Chondrocyte (in vitro differentiated cells): Measurements from ENCODE around the gene NUAK1. TPM values are rescaled to one million over a fixed set of nuclear protein-coding genes. Genes with fewer than 3 reads are reported as not detected.

Experiments
- DNase-seq: peaks from one replicate; pipeline ENCODE4 v3.0.0; 2021; ENCODE audit warnings: mixed read lengths, low spot score
- H3K27ac Mint-ChIP-seq: one replicate; pipeline ENCODE4 v1.8.0; 2021; ENCODE audit warnings: mild to moderate bottlenecking, moderate library complexity, mixed read lengths; ENCODE audit not compliant: unreplicated experiment
- H3K27me3 Mint-ChIP-seq: 2 replicates; pipeline ENCODE4 v1.8.0; 2021; ENCODE audit warnings: low read depth, mixed read lengths
- H3K36me3 Mint-ChIP-seq: 2 replicates; pipeline ENCODE4 v1.8.0; 2021; ENCODE audit warnings: low read depth, mixed read lengths
- H3K4me1 Mint-ChIP-seq: 2 replicates; pipeline ENCODE4 v1.8.0; 2021; ENCODE audit warnings: low read depth, mild to moderate bottlenecking, mixed read lengths
- H3K4me3 Mint-ChIP-seq: one replicate; pipeline ENCODE4 v1.8.0; 2021; ENCODE audit warnings: mild to moderate bottlenecking, moderate library complexity, mixed read lengths; ENCODE audit not compliant: unreplicated experiment
- H3K9me3 Mint-ChIP-seq: 2 replicates; pipeline ENCODE4 v1.8.0; 2021; ENCODE audit warnings: low read depth, mixed read lengths
- CTCF ChIP-seq: fragments of 200-600 bp; sonication (generic); IDR thresholded peaks from 2 replicates; pipeline ENCODE4 v1.5.0; 2021; ENCODE audit warnings: antibody characterized with exemption, mild to moderate bottlenecking, moderate library complexity
- total RNA-seq: library from RNA; stranded (reverse); gene quantifications from 3 replicates; pipeline ENCODE4 v1.2.1, GENCODE V29; 2021

NUAK1 gene
- total RNA-seq, 1 donor from 2014 or later = 78.1 TPM

DNA sequence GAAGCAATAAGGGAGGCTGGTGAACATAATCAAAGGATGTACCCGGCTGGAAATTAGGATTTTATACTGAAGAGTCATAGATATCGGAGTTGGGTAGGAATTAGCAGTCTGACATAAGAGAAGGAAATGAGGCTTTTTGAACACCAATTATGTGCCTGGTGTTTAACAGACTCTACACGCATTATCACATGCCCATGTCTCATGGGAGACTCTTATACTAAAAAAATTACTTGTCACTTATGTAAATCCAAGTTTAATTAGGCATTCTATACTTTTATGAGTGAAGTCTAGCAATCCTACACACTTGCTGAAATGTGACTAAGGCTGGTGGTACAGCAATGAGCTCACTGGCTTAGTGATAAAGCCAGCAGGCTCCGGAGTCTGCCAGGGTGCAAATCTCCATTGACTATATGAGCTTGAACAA is 93.5 kb downstream of the NUAK1 start:
- H3K4me1 Mint-ChIP-seq = peaks cover 13% of the 10 kb centered on the region
- no peaks in the 10 kb centered on the region for H3K27me3 Mint-ChIP-seq
- H3K9me3 Mint-ChIP-seq = no peaks in the 10 kb centered on the region
- peak overlapping the region; percentile 52 for H3K27ac Mint-ChIP-seq
- peaks cover 18% of the 10 kb centered on the region for H3K36me3 Mint-ChIP-seq
- no peak for DNase-seq
- no peak overlapping the region for H3K4me3 Mint-ChIP-seq
- no peak for TF ChIP-seq CTCF

DNA sequence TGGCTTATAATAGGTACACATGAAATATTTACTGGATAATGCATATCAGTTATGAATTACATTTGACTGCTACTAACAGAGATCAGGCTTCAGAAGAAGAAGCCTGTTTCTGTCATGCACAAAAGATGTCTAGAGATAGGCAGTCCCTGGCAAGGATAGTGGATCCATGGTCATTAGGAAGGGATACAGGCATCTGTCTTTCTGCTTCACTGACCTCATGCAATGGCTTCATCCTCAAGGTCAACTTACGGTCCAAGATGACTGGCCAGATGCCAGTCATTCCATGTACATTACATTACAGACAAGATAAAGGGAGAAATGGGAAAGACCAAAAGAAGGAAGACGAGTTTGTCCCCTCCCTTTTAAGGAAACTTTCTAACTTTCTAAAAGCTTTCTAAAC is 94.0 kb downstream of the NUAK1 start:
- Mint-ChIP-seq H3K4me3 (no peak overlapping the region), H3K27me3 (no peaks in the 10 kb centered on the region), H3K36me3 (peaks cover 16% of the 10 kb centered on the region), H3K27ac (peak overlapping the region; percentile 52), H3K4me1 (peaks cover 13% of the 10 kb centered on the region), H3K9me3 (no peaks in the 10 kb centered on the region)
- TF ChIP-seq CTCF = no peak
- no peak for DNase-seq

GRCh38 chr12:106042037-106042436 is 96.7 kb downstream of the NUAK1 start:
- H3K27me3 Mint-ChIP-seq = no peaks in the 10 kb centered on the region
- no peak for DNase-seq
- peaks cover 11% of the 10 kb centered on the region for H3K4me1 Mint-ChIP-seq
- H3K27ac Mint-ChIP-seq = no peak overlapping the region
- H3K9me3 Mint-ChIP-seq = no peaks in the 10 kb centered on the region
- H3K36me3 Mint-ChIP-seq = peaks cover 12% of the 10 kb centered on the region
- TF ChIP-seq CTCF = no peak
- H3K4me3 Mint-ChIP-seq = no peak overlapping the region

- Mint-ChIP-seq H3K36me3 (peaks cover 12% of the 10 kb centered on the region), H3K27ac (no peak overlapping the region), H3K9me3 (no peaks in the 10 kb centered on the region), H3K4me1 (peaks cover 9% of the 10 kb centered on the region), H3K27me3 (no peaks in the 10 kb centered on the region), H3K4me3 (no peak overlapping the region)
- DNase-seq = no peak
- TF ChIP-seq CTCF = no peak
These were observed 98.2 kb downstream of the NUAK1 start for GRCh38 chr12:106040521-106040920.

DNA sequence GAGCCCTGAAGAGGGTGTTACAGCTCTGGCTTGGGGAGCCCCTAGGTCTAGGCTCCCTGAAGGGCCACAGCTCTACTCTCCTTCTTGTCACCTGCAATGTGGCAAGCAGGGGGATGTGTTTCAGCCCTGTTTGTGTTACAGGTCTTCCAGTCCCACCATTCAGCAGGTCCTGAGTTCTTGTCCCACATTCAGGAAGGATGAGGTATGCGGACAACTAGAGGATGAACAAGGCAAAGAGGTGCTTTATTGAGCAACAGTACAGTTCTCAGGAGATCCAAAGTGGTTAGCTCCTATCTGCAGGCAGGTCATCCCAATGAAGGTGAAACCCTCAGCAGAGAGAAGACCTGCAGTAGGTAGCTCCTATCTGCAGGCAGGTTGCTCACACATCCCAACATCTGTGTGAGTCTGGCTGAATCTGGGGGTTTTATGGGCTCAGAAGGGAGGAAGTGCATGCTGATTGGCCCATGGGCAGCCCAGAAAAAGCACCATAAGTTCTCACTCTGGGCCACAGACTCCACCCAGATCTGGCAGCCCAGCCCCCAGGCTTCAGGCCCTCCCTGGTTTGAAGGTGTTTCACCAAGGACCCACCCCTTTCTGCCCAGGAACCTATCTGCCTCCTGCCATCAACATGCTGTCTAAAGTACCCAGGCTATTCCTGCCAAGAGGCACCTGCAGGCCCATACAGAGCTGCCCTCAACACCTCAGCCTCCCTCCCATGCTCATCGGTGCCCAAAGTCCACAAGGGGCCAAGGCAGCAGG is 98.9 kb downstream of the NUAK1 start:
- no peak for DNase-seq
- H3K9me3 Mint-ChIP-seq = no peaks in the 10 kb centered on the region
- no peak overlapping the region for H3K4me3 Mint-ChIP-seq
- H3K4me1 Mint-ChIP-seq = peaks cover 3% of the 10 kb centered on the region
- TF ChIP-seq CTCF = no peak
- no peaks in the 10 kb centered on the region for H3K27me3 Mint-ChIP-seq
- H3K27ac Mint-ChIP-seq = no peak overlapping the region
- peaks cover 14% of the 10 kb centered on the region for H3K36me3 Mint-ChIP-seq
